Hematopoietic multipotent progenitor cell treated with erythropoietin and hydrocortisone succinate and interleukin-3 and kit ligand, for 17 days (in vitro differentiated cells): ENCODE measurements around the gene C1orf115.
"Not testable (repeated sequence)": the region's sequence is repeated elsewhere in the genome, so short reads cannot be mapped to it uniquely, and the experiment has no call there.

Experiments
- DNase-seq: peaks from one replicate; pipeline ENCODE4 v3.0.0-alpha.2; 2015; ENCODE audit warnings: low spot score

C1orf115 gene, protein sequence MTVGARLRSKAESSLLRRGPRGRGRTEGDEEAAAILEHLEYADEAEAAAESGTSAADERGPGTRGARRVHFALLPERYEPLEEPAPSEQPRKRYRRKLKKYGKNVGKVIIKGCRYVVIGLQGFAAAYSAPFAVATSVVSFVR

DNA sequence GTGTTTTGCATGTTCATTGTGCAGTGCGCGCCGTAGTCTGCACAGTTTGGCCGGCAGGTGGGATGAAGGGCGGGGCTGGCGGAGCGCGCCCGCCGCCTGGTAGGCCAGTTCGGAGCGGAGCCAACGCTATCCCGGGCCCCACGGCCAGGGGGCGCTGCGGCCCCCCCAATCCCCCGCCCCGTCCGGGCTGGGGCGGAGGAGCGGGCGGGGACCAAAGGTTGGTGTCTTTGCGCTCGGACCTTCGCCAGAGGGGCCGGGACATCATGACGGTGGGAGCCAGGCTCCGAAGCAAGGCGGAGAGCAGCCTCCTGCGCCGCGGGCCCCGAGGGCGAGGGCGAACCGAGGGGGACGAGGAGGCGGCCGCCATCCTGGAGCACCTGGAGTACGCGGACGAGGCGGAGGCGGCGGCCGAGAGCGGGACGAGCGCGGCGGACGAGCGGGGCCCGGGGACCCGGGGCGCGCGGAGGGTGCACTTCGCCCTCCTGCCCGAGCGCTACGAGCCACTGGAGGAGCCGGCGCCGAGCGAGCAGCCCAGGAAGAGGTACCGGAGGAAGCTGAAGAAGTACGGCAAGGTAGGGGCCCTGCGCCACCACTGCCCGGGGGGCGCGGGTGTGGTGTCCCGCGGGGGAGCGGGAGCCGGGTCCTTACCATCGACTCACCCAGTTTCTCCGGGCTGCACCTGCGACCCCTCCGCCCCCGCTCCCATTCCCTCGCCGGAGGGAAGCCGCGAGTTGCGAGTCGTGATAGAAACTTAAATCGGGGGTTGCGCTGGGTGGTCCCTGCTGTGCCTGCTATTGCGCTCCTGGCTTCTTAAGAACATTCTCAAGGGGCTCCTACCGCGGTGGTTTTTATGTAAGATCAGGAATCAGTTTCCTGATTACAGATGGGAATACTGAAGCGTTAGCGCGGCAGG, at the start of gene C1orf115:
Gene C1orf115, plus strand, starts transcription at position 224 of the 913 bp plus-strand sequence. Its CDS starts 40 bp downstream, at position 264.
- peak; percentile 16 for DNase-seq

DNA sequence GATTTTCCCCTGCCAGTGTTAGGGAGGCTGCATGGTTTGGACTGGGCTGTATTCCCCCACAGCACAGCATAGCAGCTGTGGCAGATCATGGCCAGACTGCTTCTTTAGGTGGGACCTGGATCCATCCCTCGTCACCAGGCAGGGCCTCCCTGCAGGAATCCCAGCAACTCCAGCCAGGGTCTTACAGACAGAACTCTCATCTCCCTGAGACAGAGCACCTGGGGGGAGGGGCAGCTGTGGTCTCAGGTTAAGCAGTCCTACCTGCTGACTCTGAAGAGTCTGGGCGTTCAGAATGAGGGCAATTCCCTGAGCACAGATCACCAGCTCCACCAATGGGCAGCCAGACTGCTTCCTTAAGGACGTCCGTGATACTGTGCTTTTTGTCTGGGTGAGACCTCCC, 47.9 kb upstream of the C1orf115 start:
- DNase-seq = no peak

DNA sequence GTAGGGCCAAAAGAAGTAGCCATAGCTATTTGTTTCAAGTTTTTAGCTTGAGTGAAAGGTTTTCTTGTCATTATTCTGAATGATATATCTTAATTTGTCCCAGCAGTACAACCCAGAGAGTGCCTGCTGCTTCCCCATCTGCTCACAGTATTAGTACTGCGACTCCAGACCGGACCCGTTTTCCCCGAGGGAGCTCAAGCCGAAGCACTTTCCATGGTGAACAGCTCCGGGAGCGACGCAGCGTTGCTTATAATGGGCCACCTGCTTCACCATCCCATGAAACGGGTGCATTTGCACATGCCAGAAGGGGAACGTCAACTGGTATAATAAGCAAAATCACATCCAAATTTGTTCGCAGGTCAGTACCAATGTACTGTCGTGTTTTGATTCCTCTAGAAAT, 37.2 kb upstream of the C1orf115 start:
- DNase-seq = no peak

DNA sequence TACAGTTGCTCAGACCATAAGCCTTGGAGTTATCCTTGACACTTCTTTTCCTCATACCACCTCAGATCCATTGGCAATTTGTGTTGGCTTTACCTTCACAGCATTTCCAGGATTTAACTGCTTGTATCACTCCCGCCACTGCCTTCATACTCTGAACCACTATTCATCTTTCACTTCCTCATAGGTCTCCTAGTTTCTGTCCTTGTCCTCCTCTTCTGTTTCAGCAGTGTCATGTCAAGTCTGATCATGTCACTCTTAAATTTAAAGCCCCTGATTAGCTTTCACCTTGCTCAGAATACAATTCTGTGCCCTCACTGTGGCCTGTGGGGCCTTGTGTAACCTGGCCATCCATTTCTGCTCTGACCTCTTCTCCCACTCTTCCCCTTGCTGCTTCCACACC, 34.7 kb upstream of the C1orf115 start:
- DNase-seq = no peak

DNA sequence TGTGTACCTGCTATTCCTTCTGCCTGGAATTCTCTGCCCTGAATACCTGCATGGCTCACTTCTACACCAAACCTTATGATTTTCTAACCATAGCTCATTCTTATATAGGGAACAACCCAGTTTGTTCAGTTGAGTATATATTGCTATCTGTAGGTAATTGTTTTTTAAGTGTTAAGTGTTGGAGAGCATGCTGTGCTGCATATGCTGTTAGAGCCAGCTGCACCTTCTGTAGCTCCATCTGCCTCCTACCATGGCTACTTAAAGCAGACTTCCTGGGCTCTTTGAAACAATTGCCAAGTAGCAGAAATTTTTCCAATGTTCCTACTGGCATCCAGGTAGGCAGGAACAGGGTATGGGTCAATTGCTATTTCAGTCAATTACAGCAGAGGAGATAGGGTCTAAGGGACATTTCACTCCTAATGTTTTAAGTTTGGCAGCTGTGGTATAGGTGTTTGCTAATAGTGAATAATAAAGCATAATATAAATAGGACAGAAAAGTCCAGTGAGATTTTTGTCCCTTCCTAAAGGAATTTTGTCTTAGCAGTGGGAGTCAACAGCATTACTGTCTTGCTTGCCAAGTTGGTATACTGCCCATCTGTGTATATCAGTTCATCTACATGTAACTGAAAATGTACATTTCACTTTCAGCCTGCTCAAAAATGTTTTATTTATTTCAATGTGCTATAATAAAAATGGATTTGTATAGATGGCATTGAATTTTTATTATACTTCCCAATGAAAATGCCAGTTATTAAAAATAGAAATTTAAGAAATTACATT, 34.0 kb upstream of the C1orf115 start:
- no peak for DNase-seq

DNA sequence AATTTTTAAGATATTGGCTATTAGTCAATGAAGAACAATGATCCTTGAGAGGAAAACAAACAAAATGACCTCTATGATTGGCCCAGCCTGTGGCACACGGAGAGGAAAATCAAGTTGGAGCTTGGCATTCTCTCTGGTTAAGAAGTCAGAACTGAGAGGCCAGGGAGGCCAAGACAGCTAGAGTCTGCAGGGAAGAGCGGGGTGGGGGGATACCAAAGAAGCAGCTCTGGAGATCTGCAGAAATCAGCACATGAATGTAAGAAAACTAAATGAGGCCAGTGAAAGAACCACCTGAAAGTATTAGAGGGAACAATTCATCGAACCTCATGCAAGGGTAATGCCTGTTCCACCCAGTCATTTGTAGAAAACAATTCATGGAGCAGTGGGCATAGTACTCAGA, 23.8 kb upstream of the C1orf115 start:
- no peak for DNase-seq

DNA sequence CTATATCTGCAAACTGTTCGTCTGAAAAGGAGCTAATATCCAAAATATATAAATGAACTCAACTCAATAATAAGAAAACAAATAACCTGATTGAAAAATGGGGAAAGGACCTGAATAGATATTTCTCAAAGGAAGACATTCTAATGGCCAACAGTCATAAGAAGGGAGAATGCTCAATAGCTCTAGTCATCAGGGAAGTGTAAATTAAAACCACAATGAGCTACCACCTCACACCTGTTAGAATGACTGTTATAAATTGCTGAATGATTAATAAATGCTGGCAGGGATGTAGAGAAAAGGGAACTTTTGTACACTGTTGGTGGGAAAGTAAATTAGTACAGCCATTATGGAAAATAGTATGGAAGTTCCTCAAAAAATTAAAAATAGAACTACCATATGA, 21.2 kb upstream of the C1orf115 start:
- DNase-seq = no peak

DNA sequence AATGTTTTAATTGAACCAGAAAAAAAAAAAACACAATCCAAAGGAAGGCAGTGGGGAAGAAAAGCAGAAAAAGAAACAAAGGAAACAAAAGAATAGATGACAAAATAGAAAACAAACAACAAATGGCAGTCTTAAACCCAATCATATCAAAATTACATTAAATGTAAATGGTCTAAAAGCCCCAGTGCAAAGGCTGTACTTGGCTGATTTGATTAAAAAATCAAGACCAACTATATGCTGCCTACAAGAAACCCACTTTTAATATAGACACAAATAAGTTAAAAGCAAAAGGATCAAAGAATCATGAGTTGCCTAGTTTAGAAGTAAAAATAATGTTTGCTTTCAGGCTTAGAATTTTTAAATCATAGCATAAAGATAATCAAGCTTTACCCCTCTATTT, 19.8 kb upstream of the C1orf115 start:
- no peak for DNase-seq

DNA sequence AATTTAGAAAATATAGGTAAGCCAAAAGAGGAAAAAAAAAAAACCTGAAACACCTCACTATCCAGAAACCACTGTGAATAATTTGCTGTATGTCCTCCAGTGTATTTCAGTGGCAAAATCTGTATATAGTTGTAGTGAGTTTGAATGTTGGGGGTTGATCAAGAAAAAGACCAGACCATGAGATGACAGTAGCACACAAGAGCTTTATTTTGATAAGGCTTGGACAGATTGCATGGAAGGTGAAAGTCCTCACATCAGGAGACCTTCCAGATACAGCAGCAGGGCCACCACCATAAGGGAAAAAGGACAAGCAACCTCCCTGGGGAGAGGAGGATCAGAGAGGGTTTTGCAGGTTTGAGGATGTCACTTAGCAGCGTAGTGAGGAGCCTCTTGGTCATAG, 16.2 kb upstream of the C1orf115 start:
- DNase-seq = no peak

DNA sequence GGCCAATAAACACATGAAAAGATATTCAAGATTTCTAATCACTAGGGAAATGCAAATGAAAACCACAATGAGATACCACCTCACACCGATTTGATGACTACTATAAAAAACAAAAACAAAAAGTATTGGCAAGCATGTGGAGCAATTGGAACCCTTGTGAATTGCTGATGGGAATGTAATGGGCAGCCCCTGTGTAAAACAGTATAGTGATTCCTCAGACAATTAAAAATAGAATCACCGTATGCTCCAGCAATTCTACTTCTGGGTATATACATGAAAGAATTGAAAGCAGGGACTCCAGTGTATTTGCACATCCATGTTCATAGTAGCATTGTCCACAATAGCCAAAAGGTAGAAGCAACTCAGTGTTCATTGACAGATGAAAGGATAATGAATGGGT, 12.9 kb upstream of the C1orf115 start:
- DNase-seq = no peak

DNA sequence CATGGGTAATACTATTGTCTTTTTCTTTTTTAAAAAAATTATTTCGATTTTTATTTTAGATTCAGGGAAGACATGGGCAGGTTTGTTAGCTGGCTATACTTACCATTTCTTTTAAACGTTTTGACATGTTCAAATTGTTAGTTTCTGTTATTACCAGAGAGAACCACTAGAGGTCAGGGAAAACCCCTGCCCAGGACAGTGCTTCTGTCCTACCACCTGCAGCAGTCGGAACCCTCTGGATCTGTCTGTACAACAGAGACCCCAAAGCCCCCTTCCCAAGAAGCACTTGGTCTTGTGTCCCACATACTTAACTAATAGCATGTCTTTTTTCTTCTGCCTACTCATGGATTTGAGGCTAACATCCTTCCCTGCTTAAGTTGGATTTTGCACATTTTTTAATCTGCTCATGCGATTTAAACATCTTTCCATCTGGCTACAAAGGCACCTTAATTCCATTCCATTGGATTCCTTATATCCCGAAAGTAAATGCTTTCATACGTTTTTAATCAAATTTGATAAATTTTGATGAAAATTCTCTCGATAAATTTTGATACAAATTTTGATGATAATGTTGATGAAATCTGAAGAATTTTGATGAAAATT, 10.0 kb upstream of the C1orf115 start:
- no peak for DNase-seq

DNA sequence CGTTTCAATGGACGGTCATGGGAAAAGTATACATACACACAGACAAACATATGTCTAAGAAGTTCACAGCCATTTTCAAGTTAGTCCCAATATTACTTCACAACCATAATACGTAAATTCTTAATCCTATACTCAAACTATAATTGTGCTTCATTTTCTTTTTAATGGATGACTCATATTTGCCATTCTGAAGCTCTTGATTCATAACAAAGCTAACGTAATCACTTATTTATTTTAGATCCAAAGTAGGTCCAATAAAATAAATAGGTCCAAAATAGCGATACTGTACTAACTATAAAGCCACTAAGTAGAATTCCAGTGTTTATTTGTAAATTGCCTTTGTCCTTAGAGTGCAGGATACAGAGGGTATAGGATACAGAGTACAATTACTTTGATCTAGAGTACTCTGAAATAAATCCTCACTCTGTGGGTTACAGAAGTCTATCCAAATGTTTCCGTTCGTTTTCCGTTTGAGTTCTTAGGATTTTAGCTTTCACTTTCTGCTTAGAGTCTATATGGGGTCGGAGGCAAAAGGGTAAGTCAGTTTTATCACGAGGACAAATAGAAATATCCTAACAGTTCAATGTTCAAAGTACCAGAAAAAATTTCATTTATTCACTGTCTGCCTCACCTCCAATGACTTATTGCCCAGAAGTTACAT, 8.8 kb upstream of the C1orf115 start:
- no peak for DNase-seq

DNA sequence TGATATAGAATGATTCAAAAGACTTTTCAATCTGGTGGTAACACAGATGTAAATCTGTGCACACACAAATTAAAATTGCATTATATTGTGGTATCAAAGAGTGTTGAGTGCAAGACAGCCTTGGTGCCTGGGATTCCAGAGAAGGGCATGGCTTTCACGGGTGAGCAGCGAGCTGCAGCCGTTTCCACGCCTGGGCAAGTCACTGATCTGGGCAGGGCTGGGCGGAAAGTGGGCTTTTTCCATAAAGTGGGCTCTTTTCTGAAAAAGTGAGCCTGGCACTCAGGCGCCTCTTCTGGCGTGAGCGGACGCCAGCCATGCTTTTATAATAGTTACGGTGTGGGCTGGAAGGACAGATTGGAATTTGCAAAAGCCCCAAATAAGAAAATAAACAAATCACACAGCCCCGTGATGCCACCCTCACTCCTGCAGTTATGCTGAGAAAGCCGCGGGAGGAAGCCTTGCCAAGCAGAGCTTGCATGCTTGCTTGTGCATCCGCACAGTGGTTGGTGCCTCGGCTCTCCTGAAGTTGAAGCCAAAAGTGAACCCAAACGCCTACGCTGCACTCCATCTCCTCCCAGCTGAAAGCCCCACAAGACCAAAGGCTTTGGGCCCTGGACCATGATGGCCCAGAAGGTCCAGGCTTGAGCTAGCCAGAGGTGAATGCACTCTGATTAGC, 7.1 kb upstream of the C1orf115 start:
- no peak for DNase-seq

DNA sequence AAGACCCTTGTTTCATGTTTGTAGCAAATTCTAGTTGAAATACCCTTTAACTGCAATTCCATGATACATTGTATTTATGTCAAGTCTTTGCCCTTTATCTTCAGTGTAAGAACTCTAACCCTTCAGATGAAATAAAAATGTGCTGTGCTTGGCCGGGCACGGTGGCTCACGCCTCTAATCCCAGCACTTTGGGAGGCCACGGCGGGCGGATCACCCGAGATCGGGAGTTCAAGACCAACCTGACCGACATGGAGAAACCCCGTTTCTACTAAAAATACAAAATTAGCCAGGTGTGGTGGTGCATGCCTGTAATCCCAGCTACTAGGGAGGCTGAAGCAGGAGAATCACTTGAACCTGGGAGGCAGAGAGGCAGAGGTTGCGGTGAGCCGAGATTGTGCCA, 6.4 kb upstream of the C1orf115 start:
- DNase-seq = not testable (repeated sequence)

DNA sequence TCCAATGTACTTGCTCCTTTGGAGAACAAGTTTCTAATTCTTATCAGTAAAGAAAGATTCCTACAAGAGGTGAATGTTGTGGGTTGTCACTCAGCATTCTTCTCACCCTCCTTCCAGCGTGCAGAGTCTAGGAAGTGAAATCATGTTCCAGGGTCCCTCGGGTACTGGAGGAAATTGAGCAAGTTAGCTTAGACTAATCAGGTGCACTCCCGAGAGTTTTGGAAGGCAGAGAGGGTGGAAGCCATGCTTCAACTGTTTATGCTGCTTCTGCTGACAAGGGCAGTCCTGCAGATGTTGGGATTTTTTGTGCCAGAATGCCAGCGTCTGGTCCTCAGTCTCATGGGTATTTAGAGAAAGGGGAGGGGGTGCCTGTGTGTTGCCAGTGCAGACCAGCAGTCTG, 5.3 kb upstream of the C1orf115 start:
- DNase-seq = no peak

DNA sequence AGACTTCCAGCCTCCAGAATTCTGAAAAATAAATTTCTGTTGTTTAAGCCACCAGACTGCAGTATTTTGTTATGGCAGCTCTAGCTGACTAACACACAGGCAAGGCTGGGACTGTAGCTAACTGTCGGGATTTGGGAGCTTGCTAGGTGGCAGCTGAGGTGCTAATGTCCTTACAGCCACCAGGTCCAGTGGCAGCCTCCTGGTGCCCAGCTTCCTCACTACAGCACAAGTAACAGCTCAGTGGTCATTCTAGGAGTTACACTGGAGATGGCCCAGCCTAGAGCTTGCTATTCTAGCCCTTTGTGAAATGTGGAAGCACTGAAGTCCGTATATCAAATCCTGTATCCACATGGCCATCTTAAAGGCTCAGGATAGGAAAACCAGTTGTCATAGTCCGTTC, 4.3 kb upstream of the C1orf115 start:
- DNase-seq = no peak

DNA sequence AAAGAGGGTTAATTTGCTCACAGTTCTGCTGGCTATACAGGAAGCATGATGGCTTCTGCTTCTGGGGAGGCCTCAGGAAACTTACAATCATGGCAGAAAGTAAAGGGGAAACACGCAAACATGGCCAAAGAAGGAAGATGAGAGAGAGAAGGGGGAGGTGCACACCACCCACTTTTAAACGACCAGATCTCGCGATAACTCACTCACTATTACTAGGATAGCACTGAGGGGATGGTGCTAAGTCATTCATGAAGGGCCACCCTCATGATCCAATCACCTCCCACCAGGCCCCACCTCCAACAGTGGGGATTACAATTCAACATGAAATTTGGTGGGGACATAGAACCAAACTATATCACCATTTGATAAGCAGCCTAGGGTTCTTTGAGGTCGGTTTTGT, 2.4 kb upstream of the C1orf115 start:
- no peak for DNase-seq

DNA sequence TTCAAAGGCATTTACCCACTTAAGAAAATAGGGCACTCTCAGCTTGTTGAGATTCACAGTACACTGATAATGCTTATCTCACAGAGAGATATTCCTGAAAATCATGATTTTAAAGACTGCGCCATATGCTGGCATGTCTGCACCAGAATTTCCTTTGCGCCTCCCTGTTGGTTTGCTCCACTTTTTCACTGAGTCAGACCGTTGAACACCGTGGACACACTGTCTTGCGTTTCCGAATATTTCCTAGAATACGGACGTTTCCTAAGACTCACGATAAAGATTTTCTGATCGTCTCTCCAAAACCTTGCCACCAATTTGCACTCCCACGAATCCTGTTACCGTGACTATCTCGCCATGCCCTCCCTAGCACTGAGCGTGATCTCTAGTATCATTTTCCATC, 497 bp upstream of the C1orf115 start:
- DNase-seq = no peak

DNA sequence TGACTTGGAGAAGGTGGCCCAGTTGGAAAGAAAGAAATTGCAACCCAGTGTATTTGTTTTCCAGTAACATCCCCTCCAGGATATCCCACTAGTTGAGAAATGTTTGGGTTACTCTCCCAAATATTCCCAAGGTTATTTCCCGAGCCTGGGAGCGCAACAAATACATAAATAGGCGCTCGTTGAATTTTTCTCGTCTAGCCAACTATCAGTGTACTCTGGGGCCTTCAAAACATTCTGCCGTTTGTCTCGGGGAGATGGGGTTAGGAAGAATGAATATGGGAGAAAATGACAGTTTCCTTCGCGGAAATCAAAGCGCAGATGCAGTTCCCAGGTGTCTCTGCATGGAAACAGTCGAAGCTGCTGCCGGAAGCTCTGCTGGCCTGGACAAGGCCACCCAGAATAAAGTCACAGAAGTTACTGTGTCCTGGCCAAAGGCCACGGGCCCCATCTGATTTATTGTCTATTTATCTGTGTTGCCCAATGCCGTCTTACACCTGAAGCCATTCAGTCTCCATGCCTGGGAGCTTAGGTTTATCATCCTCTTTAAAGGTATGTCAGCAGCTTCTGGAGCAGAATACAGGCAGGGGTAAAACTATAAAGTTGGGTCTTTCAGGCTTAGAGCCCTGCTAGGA, 1.0 kb downstream of the C1orf115 start:
- no peak for DNase-seq

DNA sequence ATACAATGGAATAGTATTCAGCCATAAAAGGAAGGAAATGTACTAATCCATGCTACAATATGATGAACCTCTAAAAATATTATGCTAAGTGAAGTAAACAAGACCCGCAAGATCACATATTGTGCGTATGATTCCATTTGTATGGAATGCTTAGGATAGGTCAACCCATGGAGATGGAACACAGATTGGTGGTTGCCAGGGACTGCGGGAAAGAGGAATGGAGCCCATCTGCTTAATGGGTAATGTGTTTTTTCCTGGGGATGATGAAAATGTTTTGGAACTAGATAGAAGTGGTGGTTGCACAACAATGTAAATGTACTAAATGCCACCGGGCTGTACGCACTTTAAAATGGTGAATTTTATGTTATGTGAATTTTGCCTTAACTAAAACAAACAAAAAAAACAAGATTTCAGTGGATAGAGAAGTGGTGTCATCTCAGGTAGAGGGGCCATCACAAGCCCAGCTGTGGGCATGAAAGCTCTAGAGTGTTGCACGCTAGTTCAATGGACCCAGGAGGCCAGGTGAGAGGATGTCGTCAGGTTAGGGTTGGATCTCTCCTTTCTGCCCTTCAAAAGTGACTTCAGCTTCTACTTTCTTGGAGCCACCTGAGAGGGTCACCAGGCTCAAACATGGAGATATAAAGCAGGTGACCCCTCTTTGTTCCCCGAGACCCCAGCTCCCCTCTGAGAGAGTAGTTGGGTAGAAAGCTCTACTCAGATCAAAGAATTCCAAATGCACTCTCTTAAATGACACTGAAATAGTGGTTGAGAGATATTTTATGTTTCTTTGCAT, 2.5 kb downstream of the C1orf115 start:
- DNase-seq = no peak
